Glomerular visceral epithelial cell (primary cell): ENCODE results near the gene LCK.
"Not testable (repeated sequence)": the region's sequence is repeated elsewhere in the genome, so short reads cannot be mapped to it uniquely, and the experiment has no call there.

Experiments
- DNase-seq: peaks from one replicate; pipeline ENCODE4 v3.0.0-alpha.2; 2016; ENCODE audit errors: extremely low spot score

The LCK gene

DNA sequence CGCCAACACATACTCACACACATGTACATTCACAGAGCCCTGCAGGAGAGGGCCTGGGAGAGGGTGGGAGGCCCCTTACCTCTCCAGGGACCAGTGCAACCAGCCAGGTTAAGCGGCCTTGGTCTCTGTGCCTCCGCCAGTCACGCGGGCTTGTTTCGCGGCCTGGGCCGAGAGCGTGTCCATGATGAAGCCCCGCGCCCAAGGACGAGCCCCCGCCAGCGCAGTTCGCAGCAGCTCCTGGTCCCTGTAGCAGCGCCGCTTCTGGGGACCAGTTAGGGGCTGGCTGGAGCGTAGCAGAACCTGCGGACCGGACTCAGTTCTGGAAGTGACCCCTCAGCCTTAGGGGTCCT lies 11.3 kb upstream of the LCK start:
- DNase-seq, result no peak

GRCh38 chr1:32240140-32240951 lies 10.7 kb upstream of the LCK start:
- DNase-seq, result peak; percentile 48

GRCh38 chr1:32241001-32241763 lies 9.9 kb upstream of the LCK start:
- DNase-seq, result peak; percentile 66

DNA sequence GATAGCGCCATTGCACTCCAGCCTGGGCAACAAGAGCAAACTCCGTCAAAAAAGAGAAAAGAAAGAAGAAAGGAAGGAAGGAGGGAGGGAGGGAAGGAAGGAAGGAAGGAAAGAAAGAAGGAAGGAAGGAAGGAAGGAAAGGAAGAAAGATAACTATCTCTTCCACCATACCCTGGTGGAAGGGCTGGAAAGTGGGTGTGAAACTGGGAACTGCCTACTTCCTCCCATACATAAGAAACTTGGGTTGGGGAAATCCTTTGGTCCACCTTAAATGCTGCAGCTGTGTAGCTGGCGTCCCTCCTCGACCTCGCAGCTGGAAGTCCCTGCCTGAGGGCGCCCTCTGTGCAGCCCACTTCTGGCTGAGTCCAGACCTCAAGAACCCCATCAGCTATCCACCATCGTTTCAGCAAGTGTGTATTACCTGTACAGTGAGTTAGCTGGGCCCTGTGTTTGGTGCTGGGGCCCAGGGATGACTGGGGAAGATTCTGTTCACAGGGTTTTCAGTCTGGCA lies 8.7 kb upstream of the LCK start:
- DNase-seq, result no peak

- DNase-seq, result no peak
Measured at GRCh38 chr1:32246888-32247273, 4.2 kb upstream of the LCK start, which contains the start of gene FAM167B. Gene FAM167B, plus strand, starts transcription at chr1:32247222. Its CDS starts 200 bp downstream, at chr1:32247422.

- no peak for DNase-seq
Measured at GRCh38 chr1:32247452-32247851, 3.6 kb upstream of the LCK start.

GRCh38 chr1:32247983-32248889 lies 2.8 kb upstream of the LCK start:
- DNase-seq, result peak; percentile 69

- DNase-seq, result peak; percentile 78
Measured at GRCh38 chr1:32249831-32250525, 1.1 kb upstream of the LCK start.

- DNase-seq, result no peak
Measured at GRCh38 chr1:32255072-32256071, 4.3 kb downstream of the LCK start.

- DNase-seq, result no peak
Measured at GRCh38 chr1:32256473-32257226, 5.6 kb downstream of the LCK start.

GRCh38 chr1:32257227-32257508 lies 6.1 kb downstream of the LCK start:
- DNase-seq, result no peak

- DNase-seq, result not testable (repeated sequence)
Measured at GRCh38 chr1:32263236-32263593, 12.2 kb downstream of the LCK start.

GRCh38 chr1:32263744-32264143 lies 12.7 kb downstream of the LCK start:
- DNase-seq, result no peak

DNA sequence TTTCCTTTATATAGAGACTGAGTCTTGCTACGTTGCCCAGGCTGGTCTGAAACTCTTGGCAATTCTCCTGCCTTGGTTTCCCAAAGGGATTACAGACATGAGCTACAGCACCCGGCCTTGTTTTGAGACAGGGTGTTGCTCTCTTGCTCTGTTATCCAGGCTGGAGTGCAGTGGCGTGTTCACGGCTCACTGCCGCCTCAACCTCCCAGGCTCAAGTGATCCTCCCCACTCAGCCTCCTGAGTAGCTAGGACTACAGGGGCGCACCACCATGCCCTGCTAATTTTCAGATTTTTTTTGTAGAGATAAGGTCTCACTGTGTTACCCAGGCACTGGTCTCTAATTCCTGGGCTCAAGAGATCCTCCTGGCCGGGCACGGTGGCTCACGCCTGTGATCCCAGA lies 14.8 kb downstream of the LCK start:
- no peak for DNase-seq

DNA sequence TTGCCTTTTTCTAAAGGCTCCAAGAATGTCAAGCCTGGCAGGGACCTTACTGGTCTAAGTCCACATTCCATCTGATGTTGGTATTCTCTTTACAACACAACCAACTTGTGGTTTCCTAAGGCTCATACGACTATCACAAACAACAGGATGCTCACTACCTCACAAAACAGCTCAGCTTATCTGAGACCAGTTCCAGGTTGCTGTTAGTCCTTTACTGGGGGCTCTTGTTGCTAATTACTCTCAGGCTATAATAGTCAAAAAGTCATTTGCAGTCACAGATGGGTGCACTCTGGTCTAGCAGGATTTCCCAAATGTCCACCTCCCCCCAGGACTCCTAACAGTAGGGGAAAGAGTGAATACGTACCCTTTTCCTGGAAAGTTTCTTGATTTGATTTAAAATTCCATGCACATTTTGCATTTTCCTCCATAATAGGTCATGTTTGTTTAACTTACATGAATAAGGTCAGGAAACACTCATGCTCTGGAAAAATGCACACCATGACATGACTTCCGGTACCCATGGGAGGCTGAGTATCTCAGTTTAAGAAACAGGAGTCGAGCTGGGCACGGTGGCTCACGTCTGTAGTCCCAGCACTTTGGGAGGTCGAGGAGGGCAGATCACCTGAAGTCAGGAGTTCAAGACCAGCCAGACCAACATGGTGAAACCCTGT lies 16.0 kb downstream of the LCK start:
- DNase-seq, result peak; percentile 19

DNA sequence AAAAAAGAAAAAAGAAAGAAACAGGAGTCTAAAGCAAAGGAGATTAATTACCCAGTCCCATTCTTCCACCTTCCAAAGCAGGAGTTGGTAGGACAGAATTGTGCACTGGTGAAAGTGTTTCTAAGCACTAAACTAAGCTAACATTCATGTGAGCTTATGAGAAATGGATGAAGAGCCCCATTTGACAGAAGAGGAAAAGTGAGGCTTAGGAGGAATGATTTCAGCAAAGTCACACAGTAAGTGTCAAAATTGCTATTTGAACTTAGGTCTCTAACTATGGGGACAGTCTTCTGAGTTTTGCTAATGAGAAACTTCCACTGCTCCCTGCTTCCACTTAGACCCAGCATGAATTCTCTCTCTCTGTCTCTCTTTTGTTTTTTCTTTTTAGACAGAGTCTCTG lies 18.7 kb downstream of the LCK start:
- no peak for DNase-seq

- no peak for DNase-seq
Measured at GRCh38 chr1:32272557-32273390, 21.7 kb downstream of the LCK start.
